ENCODE measurements around the gene POU2AF1. TPM values are rescaled to one million over a fixed set of nuclear protein-coding genes. Genes with fewer than 3 reads are reported as not detected.
"Not testable (repeated sequence)": the region's sequence is repeated elsewhere in the genome, so short reads cannot be mapped to it uniquely, and the experiment has no call there.

POU2AF1 gene
- total RNA-seq, 4 donors from 2014 or later: 1.4 to 19.8 (median 2.9) TPM

GRCh38 chr11:111405551-111405950 is 26.5 kb upstream of the POU2AF1 start:
- Histone ChIP-seq H3K4me1 (no peaks in the 10 kb centered on the region), H3K36me3 (no peaks in the 10 kb centered on the region), H3K9me3 (no peaks in the 10 kb centered on the region), H3K4me3 (no peak overlapping the region), H3K27ac (no peak overlapping the region), H3K27me3 (no peaks in the 10 kb centered on the region)
- TF ChIP-seq POLR2AphosphoS5 (IDR thresholded peaks at IDR 0.05) (no peak), CTCF (IDR thresholded peaks at IDR 0.05) (no peak), POLR2A (IDR thresholded peaks at IDR 0.05) (no peak), EP300 (IDR thresholded peaks at IDR 0.05; ENCODE audit: low read depth) (no peak)
- in situ Hi-C loops (cut with MboI; ENCODE audit: low pct_ligation_motif_present in 1 of 4, low pct_unique_long_range_greater_than_20kb in 1 of 4, low sequenced_read_pairs in 3 of 4): no loop called here
- no peak for DNase-seq
- intact Hi-C loops (cut with DNase I; ENCODE audit: low total_unique reads): no loop called here
- WGBS, 2 donors (ENCODE audit: low coverage in 1 of 2): 75 to 89% methylated on average over 2 of the region's 2 CpGs

GRCh38 chr11:111403051-111403726 is 24.1 kb upstream of the POU2AF1 start:
- Histone ChIP-seq H3K36me3 (no peaks in the 10 kb centered on the region), H3K27ac (no peak overlapping the region), H3K27me3 (no peaks in the 10 kb centered on the region), H3K4me1 (no peaks in the 10 kb centered on the region), H3K4me3 (no peak overlapping the region), H3K9me3 (no peaks in the 10 kb centered on the region)
- in situ Hi-C loops (cut with MboI; ENCODE audit: low pct_ligation_motif_present in 1 of 4, low pct_unique_long_range_greater_than_20kb in 1 of 4, low sequenced_read_pairs in 3 of 4) (no loop called here), intact Hi-C loops (cut with DNase I; ENCODE audit: low total_unique reads) (no loop called here)
- no peak for TF ChIP-seq EP300 (IDR thresholded peaks at IDR 0.05; ENCODE audit: low read depth)
- TF ChIP-seq POLR2A (IDR thresholded peaks at IDR 0.05): no peak
- TF ChIP-seq POLR2AphosphoS5 (IDR thresholded peaks at IDR 0.05): no peak
- no peak for TF ChIP-seq CTCF (IDR thresholded peaks at IDR 0.05)
- 78% methylated on average over 3 of the region's 3 CpGs; no CpG with 5 or more reads in 1 of the 2 donors for WGBS, 2 donors (ENCODE audit: low coverage in 1 of 2)
- DNase-seq: no peak

GRCh38 chr11:111402411-111402810 is 23.3 kb upstream of the POU2AF1 start:
- WGBS, 2 donors (ENCODE audit: low coverage in 1 of 2): 70 to 83% methylated on average over 3 of the region's 3 CpGs
- in situ Hi-C loops (cut with MboI; ENCODE audit: low pct_ligation_motif_present in 1 of 4, low pct_unique_long_range_greater_than_20kb in 1 of 4, low sequenced_read_pairs in 3 of 4): no loop called here

DNA sequence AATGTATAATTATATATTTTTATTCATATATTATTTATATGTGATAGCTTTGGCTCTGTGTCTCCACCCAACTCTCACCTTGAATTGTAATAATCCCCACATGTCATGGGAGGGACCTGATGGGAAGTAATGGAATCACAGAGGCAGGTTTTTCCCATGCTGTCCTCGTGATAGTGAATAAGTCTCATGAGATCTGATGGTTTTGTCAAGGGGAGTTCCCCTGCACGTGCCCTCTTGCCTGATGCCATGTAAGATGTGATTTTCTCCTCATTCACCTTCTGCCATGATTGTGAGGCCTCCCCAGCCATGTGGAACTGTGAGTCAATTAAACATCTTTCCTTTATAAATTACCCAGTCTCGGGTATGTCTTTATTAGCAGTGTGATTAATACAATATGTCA is 22.9 kb upstream of the POU2AF1 start:
- H3K36me3 ChIP-seq; in situ Hi-C loops (cut with MboI; ENCODE audit: low pct_ligation_motif_present in 1 of 4, low pct_unique_long_range_greater_than_20kb in 1 of 4, low sequenced_read_pairs in 3 of 4); H3K27me3 ChIP-seq; H3K9me3 ChIP-seq; DNase-seq; intact Hi-C loops (cut with DNase I; ENCODE audit: low total_unique reads); H3K27ac ChIP-seq; H3K4me3 ChIP-seq; H3K4me1 ChIP-seq: not testable (repeated sequence)
- 76 to 81% methylated on average over 3 of the region's 3 CpGs for WGBS, 2 donors (ENCODE audit: low coverage in 1 of 2)

More at GRCh38 chr11:111402411-111402810, 23.3 kb upstream of the POU2AF1 start:
- Histone ChIP-seq H3K27me3 (no peaks in the 10 kb centered on the region), H3K4me1 (no peaks in the 10 kb centered on the region), H3K9me3 (no peaks in the 10 kb centered on the region), H3K36me3 (no peaks in the 10 kb centered on the region), H3K27ac (no peak overlapping the region), H3K4me3 (no peak overlapping the region)
- intact Hi-C loops (cut with DNase I; ENCODE audit: low total_unique reads): no loop called here
- DNase-seq: no peak
- TF ChIP-seq POLR2AphosphoS5 (IDR thresholded peaks at IDR 0.05) (no peak), CTCF (IDR thresholded peaks at IDR 0.05) (no peak), POLR2A (IDR thresholded peaks at IDR 0.05) (no peak), EP300 (IDR thresholded peaks at IDR 0.05; ENCODE audit: low read depth) (no peak)

DNA sequence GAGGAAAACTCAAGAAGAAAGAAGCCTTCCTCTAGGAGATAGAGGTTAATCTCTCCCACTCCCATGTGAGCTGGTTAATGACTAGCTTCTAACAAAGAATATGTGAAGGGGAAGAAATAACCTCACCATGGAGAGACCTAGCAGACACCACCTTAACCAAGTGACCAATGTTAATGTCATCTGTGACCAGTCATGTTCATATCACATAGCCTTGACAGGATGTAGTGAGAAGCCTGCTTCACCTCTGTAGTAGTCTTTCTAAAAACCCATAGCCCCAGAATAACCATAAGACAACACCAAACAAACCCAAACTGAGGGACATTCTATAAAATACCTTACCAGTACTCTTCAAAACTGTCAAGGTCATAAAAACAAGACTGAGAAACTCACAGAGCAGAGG is 21.5 kb upstream of the POU2AF1 start:
- Histone ChIP-seq H3K9me3 (no peaks in the 10 kb centered on the region), H3K4me1 (no peaks in the 10 kb centered on the region), H3K36me3 (no peaks in the 10 kb centered on the region), H3K27ac (no peak overlapping the region), H3K4me3 (no peak overlapping the region), H3K27me3 (no peaks in the 10 kb centered on the region)
- DNase-seq: no peak
- intact Hi-C loops (cut with DNase I; ENCODE audit: low total_unique reads): no loop called here
- TF ChIP-seq POLR2A (IDR thresholded peaks at IDR 0.05) (no peak), CTCF (IDR thresholded peaks at IDR 0.05) (no peak), EP300 (IDR thresholded peaks at IDR 0.05; ENCODE audit: low read depth) (no peak), POLR2AphosphoS5 (IDR thresholded peaks at IDR 0.05) (no peak)
- in situ Hi-C loops (cut with MboI; ENCODE audit: low pct_ligation_motif_present in 1 of 4, low pct_unique_long_range_greater_than_20kb in 1 of 4, low sequenced_read_pairs in 3 of 4): no loop called here
